ENCODE measurements around the gene EPS15. TPM values are rescaled to one million over a fixed set of nuclear protein-coding genes. Genes with fewer than 3 reads are reported as not detected.
A peak's percentile ranks its signal among the peaks of the same experiment; 100 is the strongest.
"Not testable (repeated sequence)": the region's sequence is repeated elsewhere in the genome, so short reads cannot be mapped to it uniquely, and the experiment has no call there.

Gene EPS15
- total and polyA plus RNA-seq, 12 donors: 31.7 to 180 (median 104) TPM

GRCh38 chr1:51566260-51566659, 47.2 kb upstream of the EPS15 start:
- Histone ChIP-seq H3K9me3 (replicated peaks in 1 of 3) (no peaks in the 10 kb centered on the region), H3K27ac (no peak overlapping the region), H3K36me3 (replicated peaks in 1 of 2) (no peaks in the 10 kb centered on the region), H3K27me3 (no peaks in the 10 kb centered on the region), H3K4me3 (no peak overlapping the region), H3K4me1 (replicated peaks in 1 of 2) (peaks cover 32 to 43% of the 10 kb centered on the region in 2 donors)
- TF ChIP-seq CTCF (IDR thresholded peaks at IDR 0.05) (no peak), POLR2A (IDR thresholded peaks at IDR 0.05) (no peak)
- WGBS, 4 donors: 90 to 92% (median 91%) methylated on average over 3 of the region's 3 CpGs
- intact Hi-C loops (cut with DNase I): no loop called here
- no peak for DNase-seq

GRCh38 chr1:51565009-51565408, 45.9 kb upstream of the EPS15 start:
- TF ChIP-seq CTCF (IDR thresholded peaks at IDR 0.05): no peak
- no peak for TF ChIP-seq POLR2A (IDR thresholded peaks at IDR 0.05)

GRCh38 chr1:51564124-51564523, 45.1 kb upstream of the EPS15 start:
- intact Hi-C loops (cut with DNase I): no loop called here
- peaks cover 19 to 25% of the 10 kb centered on the region in 2 donors for H3K4me1 ChIP-seq (replicated peaks in 1 of 2)
- no peak for TF ChIP-seq CTCF (IDR thresholded peaks at IDR 0.05)
- no peak for TF ChIP-seq POLR2A (IDR thresholded peaks at IDR 0.05)
- peak in 6 of 7 donors; percentile 37 to 62 (median 54) for DNase-seq
- peak overlapping the region in 4 of 5 donors; percentile 17 to 44 (median 30) for H3K27ac ChIP-seq
- no peaks in the 10 kb centered on the region for H3K36me3 ChIP-seq (replicated peaks in 1 of 2)
- H3K4me3 ChIP-seq: no peak overlapping the region
- H3K9me3 ChIP-seq (replicated peaks in 1 of 3): no peaks in the 10 kb centered on the region
- no peaks in the 10 kb centered on the region for H3K27me3 ChIP-seq

More at GRCh38 chr1:51565009-51565408, 45.9 kb upstream of the EPS15 start:
- intact Hi-C loops (cut with DNase I): no loop called here
- no peak for DNase-seq
- no peak overlapping the region for H3K27ac ChIP-seq
- no peak overlapping the region for H3K4me3 ChIP-seq
- no peaks in the 10 kb centered on the region for H3K9me3 ChIP-seq (replicated peaks in 1 of 3)
- H3K27me3 ChIP-seq: no peaks in the 10 kb centered on the region
- H3K36me3 ChIP-seq (replicated peaks in 1 of 2): no peaks in the 10 kb centered on the region
- H3K4me1 ChIP-seq (replicated peaks in 1 of 2): peaks cover 28 to 34% of the 10 kb centered on the region in 2 donors
- whole genome bisulfite sequencing, 4 donors: 80 to 100% (median 87%) methylated on average over 2 of the region's 2 CpGs

GRCh38 chr1:51561702-51562101, 42.6 kb upstream of the EPS15 start:
- no peak for TF ChIP-seq POLR2A (IDR thresholded peaks at IDR 0.05)
- TF ChIP-seq CTCF (IDR thresholded peaks at IDR 0.05): no peak
- Histone ChIP-seq H3K4me3 (no peak overlapping the region), H3K4me1 (replicated peaks in 1 of 2) (peaks cover 6 to 9% of the 10 kb centered on the region in 2 donors), H3K36me3 (replicated peaks in 1 of 2) (no peaks in the 10 kb centered on the region), H3K27me3 (no peaks in the 10 kb centered on the region), H3K9me3 (replicated peaks in 1 of 3) (no peaks in the 10 kb centered on the region), H3K27ac (no peak overlapping the region)
- intact Hi-C loops (cut with DNase I): no loop called here
- no peak for DNase-seq
- WGBS, 4 donors: 91 to 100% (median 97%) methylated on average over 1 of the region's 1 CpG

GRCh38 chr1:51560895-51561294, 41.8 kb upstream of the EPS15 start:
- H3K36me3 ChIP-seq (replicated peaks in 1 of 2); DNase-seq; H3K4me1 ChIP-seq (replicated peaks in 1 of 2); H3K27me3 ChIP-seq; H3K4me3 ChIP-seq; H3K9me3 ChIP-seq (replicated peaks in 1 of 3); intact Hi-C loops (cut with DNase I); H3K27ac ChIP-seq: not testable (repeated sequence)
- 88 to 94% (median 90%) methylated on average over 8 of the region's 8 CpGs for whole genome bisulfite sequencing, 4 donors

Measured in adrenal gland (tissue), 12 donors.